ENCODE results near the gene SMG6.
"Not testable (repeated sequence)": the region's sequence is repeated elsewhere in the genome, so short reads cannot be mapped to it uniquely, and the experiment has no call there.

Gene SMG6

GRCh38 chr17:2230877-2231276, 72.7 kb downstream of the SMG6 start:
- no peak for FAIRE-seq

- FAIRE-seq, result no peak
Measured at GRCh38 chr17:2227025-2227699, 76.4 kb downstream of the SMG6 start.

DNA sequence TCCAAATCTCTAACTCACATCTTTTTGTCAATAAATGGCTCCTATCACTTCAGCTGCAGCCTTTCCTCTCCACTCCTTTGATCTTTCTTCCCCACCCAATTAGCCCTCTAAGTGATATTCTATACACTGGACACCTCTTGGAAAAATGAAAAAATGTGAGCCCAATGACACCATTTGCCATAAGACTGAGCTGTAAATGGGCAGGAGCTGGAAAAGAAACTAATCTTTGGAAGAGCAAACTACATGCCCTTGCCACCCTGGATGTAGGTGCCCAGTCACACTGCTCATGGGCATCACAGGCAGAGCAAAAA, 80.0 kb downstream of the SMG6 start:
- no peak for FAIRE-seq

- FAIRE-seq, result no peak
Measured at GRCh38 chr17:2222901-2223616, 80.5 kb downstream of the SMG6 start.

- FAIRE-seq, result no peak
Measured at GRCh38 chr17:2222301-2222700, 81.3 kb downstream of the SMG6 start.

- no peak for FAIRE-seq
Measured at GRCh38 chr17:2218426-2218825, 85.2 kb downstream of the SMG6 start.

GRCh38 chr17:2215616-2216364, 87.8 kb downstream of the SMG6 start:
- FAIRE-seq, result no peak

- peak; percentile 12 for FAIRE-seq
Measured at GRCh38 chr17:2214929-2215615, 88.5 kb downstream of the SMG6 start.

DNA sequence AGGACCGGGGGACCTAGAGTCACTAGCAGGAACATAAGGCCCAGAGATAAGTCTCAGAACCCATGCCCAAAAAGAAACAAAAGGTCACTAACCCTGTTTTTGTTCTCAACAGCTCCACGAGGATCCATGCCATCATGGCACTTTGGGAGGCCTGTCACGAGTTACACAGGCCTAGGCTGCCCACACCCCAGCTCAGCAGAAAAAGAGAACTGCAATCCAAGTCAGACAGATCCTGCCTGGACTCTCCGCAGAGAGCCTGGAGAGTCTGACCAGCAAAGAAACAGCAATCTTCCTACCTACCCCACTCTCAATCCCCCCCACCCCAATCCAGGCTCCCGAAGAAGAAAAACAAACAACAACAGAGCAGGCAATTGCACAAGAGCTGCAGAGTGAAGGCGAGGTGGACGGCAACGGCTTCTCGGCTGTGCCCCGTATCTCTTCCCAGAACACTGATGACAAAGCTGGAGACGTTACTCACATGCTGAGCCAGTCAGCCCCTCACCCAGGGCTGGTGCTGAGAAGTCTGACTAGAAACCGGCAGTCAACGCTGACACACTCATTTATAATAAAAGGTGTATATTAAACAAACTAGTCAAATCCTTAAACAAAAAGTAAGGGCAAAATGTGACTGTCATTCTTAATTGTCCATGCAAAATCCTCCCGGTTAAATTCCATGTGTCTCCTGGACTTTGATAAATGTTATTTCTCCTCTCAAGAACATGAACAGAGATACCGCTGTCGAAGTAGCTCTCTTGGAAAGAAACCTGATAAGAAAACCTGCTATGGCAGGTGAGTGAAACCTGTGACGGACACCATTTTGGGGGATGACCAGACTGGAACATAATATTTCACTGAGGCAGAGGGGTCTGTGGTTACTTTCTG, 89.3 kb downstream of the SMG6 start:
- no peak for FAIRE-seq

DNA sequence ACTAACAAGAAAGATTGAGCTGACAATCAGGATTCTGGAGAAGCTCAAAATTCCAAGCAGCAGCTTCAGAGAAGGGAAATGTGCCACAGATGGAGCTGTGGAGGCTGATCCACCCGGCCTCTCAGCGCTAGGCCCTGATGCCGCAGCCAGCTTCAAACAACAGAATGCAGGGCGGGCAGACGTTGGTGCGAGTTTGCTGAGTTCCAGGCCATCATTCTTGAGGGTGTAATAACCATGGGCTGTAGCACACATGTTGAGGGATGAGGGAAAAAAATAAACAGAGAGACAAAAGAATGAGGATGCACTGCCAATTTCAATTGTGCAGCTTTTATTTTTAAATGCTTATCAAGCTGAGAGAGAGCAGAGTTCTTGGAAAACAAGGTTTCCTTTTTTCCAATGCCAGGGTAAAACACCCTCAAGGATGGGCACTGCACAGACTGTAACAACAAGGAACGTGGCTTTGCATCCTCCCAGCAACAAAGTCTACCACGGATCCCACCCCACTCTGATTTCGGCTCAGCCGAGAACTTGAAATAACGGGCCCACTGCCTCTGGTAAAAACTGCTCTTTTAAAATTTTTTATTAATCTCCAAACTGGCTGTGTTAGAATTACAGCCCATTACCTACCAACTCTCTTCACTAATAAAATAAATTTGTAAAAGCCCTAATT, 90.2 kb downstream of the SMG6 start:
- FAIRE-seq, result no peak

DNA sequence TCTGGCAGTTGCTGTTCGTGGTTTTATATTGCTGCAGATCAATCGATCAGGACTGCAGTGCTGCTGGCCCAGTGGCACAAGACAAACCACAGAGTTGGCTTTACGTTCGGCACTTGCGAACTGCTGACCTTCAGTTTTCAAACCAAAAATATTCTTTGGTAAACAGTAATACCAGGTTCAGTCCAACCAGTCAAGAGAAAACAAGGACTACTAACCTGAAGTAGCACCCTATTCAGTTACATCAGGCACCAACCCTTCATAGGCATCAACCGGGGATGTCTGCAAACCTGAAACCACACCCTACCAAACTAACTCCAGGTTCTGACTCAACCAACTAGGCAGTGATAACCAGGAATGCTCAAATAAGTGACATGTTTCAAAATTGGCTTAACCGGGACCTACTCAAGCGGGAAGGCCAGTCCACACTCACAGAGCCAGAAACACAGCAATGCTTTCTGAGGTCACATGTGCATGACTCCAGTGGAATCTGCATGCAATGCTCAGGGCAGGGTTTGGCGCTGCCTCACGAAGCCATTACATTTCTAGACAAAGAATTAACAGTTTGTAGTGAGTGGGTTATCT, 91.1 kb downstream of the SMG6 start:
- no peak for FAIRE-seq

DNA sequence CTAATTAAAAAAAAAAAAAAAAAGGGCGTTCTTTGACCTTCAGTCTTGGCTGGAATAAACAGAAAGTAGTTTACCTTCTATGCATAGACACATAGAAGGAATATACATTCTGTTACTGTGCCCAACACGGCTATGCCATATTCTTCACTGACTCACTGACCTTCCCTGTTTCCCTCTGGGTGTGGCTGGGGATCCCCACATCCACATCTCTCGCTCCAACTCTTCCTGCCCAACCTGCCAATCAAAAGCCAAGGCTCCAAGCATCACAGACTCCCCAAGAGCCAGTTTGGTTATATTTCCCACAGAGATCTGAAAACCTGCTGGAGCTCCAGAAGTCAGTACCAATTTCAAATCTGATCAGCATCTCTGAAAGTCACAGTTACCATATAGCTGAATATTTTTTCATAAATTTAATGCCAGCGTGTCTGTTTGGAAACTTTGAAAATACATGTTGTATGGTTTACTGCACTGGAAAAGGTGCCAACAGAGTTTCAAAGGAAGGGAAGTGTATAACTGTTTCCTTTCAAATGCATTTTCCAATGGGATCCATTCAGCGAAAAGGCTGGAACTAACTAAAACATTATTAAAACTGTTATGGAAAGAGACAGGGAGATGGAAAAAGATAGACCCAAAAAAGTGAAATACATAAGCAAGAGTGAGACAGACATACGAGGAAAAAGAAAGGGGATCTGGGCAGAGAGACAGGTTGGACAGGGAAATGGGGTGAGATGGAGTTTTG, 91.8 kb downstream of the SMG6 start:
- no peak for FAIRE-seq

DNA sequence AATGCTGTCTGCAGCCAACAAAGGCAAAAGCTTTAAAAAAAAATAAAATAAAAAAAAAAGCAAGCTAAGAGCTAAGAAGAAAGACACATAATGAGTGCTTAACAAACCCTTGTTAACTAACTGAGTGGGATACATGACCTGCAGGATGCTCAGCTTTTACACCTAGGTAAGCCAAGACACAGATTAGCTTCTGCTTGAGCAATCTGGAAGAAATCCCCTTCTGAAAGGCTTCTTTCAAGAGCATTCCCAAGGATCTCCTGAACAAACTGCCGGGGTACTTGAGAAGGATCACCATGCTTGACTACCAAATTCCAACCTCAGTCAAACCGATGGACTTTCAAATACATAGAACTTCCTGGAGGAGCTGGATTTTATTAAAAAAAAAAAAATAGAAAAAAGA, 92.9 kb downstream of the SMG6 start:
- no peak for FAIRE-seq

DNA sequence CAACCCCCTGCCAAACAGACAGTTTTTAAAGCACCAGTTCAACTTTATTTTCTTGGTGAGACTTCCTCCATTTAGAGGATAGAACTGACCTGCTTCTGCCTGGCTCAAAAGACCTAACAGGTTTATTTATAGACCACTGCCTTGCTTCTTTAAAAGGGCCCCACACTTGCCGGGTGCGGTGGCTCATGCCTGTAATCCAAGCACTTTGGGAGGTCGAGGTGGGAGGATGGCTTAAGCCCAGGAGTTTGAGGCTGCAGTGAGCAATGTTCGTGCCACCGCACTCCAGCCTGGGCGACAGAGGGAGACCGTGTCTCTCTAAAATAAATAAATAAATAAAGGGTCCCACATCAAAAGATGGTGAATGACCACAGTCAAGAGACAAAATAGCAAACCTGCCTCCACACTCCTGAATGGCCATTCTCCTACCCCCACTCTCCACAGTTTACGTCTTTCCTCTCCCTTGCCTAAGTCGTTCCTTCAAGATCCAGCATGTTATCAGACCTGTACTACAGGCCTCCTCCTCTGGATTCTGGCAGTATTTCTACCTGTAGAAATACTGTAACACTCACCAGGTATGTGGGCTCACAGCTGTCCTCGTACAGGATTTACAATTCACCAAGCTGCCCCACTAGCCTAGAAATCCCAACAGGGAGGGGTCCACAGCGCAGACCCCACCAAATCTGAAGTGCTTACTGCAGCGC, 95.6 kb downstream of the SMG6 start:
- FAIRE-seq, result no peak

GRCh38 chr17:2204393-2204792, 99.2 kb downstream of the SMG6 start:
- no peak for FAIRE-seq

- FAIRE-seq, result no peak
Measured at GRCh38 chr17:2203818-2204217, 99.8 kb downstream of the SMG6 start.

DNA sequence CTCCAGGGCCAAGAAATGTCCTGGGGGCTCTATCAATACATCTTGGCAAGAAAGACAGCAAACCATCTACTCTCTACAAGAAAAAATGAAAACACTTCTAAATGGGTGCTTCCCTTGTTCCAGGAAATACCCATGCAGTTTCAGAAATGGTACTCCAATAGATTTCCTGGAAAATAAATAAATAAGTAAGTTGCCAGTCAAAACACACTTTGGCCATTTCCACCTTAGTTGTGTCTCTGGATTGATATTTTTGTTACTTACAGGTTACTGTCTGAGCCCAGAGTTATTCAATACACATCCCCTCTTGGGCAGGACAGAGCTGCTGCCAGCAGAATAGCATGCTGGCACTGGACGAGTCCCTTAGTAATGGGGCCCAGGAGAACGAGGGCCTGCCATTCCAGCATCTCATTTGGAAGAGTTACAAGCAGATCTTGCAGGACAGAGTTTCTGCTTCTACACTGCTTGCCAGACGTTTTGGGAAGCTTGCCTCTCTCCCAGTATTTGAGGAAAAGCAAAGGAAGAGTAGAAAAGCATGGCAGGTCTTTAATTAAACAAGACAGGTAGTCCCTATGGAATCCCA, 100.5 kb downstream of the SMG6 start:
- no peak for FAIRE-seq

- FAIRE-seq, result no peak
Measured at GRCh38 chr17:2202302-2202995, 101.1 kb downstream of the SMG6 start.

DNA sequence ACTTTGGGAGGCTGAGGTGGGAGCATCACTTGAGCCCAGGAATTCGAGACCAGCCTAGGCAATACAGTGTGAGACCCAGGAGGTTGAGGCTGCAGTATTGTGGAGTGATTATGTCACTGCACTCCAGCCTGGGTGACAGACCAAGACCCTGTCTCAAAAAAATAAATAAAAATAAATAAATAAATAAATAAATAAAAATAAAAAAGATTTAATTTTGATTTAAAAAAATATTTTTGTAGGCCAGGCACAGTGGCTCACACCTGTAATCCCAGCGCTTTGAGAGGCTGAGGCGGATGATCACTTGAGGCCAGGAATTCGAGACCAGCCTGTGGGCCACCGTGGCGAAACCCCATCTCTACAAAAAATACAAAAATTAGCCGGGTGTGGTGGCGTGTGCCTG, 104.2 kb downstream of the SMG6 start:
- not testable (repeated sequence) for FAIRE-seq
